HEK293 (cell line): Measurements from ENCODE around the gene KIAA0319L.

ENCODE experiments used
- BCL6B ChIP-seq: fragments of 450-650 bp; formaldehyde crosslinking; IDR thresholded peaks from 2 replicates; pipeline ENCODE4 v1.5.1; 2017; ENCODE audit warnings: missing biosample characterization, missing genetic modification characterization
- PRDM1 ChIP-seq: fragments of 450-650 bp; formaldehyde crosslinking; IDR thresholded peaks from 2 replicates; pipeline ENCODE4; 2016; ENCODE audit warnings: missing biosample characterization, missing genetic modification characterization
- WT1 ChIP-seq: fragments of 450-650 bp; formaldehyde crosslinking; IDR thresholded peaks from 2 replicates; pipeline ENCODE4 v1.5.1; 2016; ENCODE audit warnings: missing biosample characterization, missing genetic modification characterization
- ZNF133 ChIP-seq: fragments of 450-650 bp; formaldehyde crosslinking; IDR thresholded peaks from 2 replicates; pipeline ENCODE4 v1.5.1; 2016; ENCODE audit warnings: missing biosample characterization, missing genetic modification characterization
- ZNF16 ChIP-seq: fragments of 450-650 bp; formaldehyde crosslinking; IDR thresholded peaks from 2 replicates; pipeline ENCODE4 v1.5.1; 2016; ENCODE audit warnings: low read depth, missing biosample characterization, missing genetic modification characterization
- ZNF449 ChIP-seq: fragments of 450-650 bp; formaldehyde crosslinking; IDR thresholded peaks from 2 replicates; pipeline ENCODE4 v1.5.1; 2017; ENCODE audit warnings: missing biosample characterization, mild to moderate bottlenecking, missing genetic modification characterization, moderate library complexity
- ZNF473 ChIP-seq: fragments of 450-650 bp; formaldehyde crosslinking; IDR thresholded peaks from 2 replicates; pipeline ENCODE4 v1.5.1; 2017; ENCODE audit warnings: missing biosample characterization, missing genetic modification characterization
- ZNF514 ChIP-seq: fragments of 450-650 bp; formaldehyde crosslinking; IDR thresholded peaks from 2 replicates; pipeline ENCODE4 v1.5.1; 2016; ENCODE audit warnings: missing biosample characterization, missing genetic modification characterization
- ZNF530 ChIP-seq: fragments of 450-650 bp; formaldehyde crosslinking; IDR thresholded peaks from 2 replicates; pipeline ENCODE4 v1.5.1; 2016; ENCODE audit warnings: low read depth, missing biosample characterization, missing genetic modification characterization

- TF ChIP-seq ZNF133 (tag by site-specific recombination) (no peak), BCL6B (tag by site-specific recombination) (no peak), ZNF449 (no peak), ZNF16 (tag by site-specific recombination) (no peak), ZNF530 (no peak), PRDM1 (no peak), WT1 (tag by site-specific recombination) (no peak), ZNF514 (tag by site-specific recombination) (no peak), ZNF473 (tag by site-specific recombination) (no peak)
Measured at GRCh38 chr1:35605071-35605866, 48.1 kb upstream of the KIAA0319L start.
